Germinal center (tissue), 1 donor: ENCODE results near the gene BLCAP.
"Not testable (repeated sequence)": the region's sequence is repeated elsewhere in the genome, so short reads cannot be mapped to it uniquely, and the experiment has no call there.

Experiments
- DNase-seq: peaks from one replicate; pipeline ENCODE4 v3.0.0; 2012; ENCODE audit warnings: mixed read lengths, low spot score

BLCAP gene

GRCh38 chr20:37484331-37484730, 43.3 kb downstream of the BLCAP start:
- no peak for DNase-seq

DNA sequence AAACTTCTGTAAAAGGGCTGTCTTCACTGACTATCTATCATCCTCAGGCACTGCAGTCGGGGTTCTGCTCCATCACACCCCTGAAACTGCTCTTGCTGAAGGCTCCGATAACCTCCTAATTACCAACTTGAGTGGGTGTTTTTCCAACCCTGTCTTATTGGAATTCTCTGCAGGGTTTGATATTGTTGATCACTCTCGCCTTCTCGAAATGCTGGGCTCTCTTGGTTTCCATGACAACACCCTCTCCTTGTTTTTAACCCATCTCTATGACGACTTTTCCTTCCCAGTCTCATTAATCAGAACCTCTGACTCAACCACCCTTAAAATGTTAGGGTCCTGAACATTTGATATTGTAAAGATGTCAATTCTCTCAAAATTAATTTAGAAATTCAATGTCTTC, 46.1 kb downstream of the BLCAP start:
- DNase-seq = no peak

GRCh38 chr20:37480919-37481318, 46.8 kb downstream of the BLCAP start:
- no peak for DNase-seq

DNA sequence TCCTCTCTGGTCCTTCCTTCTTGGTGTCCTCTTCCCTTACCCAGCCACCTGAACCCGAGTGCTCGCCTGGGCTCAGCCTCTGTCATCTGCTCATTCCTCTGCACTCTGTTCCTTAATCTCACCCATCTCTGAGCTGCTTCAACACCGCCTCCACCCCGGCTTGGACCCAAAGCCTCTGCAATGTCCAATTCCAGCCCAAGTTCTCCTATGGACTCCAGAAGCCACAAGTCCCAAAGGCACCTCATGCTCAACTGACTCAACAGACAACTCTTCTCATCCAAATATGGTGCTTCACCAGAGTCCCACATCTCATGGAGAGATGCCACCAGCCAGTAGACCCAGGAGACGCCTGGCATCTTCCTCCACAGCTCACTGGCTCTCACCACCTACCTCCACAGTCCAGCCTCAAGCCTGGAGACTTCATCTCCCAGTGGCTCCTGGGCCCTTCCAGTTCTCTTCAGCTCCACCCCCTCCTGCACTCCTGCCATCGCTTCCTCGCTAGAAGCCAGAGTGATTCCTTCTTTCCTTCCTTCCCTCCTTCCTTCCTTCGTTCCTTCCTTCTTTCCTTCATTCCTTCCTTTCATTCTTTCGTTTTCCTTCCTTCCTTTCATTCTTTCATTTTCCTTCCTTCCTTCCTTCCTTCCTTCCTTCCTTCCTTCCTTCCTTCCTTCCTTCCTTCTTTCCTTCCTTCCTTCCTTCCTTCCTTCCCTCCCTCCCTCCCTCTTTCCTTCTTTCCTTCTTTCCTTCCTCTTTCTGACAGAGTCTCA, 47.6 kb downstream of the BLCAP start:
- no peak for DNase-seq

- no peak for DNase-seq
Measured at GRCh38 chr20:37479266-37479665, 48.4 kb downstream of the BLCAP start.

- DNase-seq = no peak
Measured at GRCh38 chr20:37477041-37477440, 50.6 kb downstream of the BLCAP start.

- no peak for DNase-seq
Measured at GRCh38 chr20:37475252-37475651, 52.4 kb downstream of the BLCAP start.

DNA sequence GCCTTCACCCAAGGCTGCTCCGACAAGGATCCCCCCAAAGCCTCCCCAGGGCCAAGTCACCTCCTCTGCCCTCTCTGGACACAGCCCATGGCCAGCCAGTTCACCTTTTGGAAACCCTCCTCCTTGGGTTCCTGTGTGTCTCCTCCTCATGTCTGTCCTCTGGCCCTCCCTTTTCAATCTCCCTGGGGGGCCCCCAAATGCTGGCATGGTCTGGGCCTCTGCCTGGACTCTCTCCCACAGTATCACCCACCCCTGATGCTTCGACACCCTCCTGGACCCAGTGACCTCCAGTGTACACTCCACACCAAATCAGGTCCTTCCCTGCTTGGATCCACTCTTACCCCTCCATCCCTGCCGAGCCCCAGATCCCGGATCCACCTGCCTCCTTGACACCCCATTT, 53.3 kb downstream of the BLCAP start:
- DNase-seq = no peak

- DNase-seq = no peak
Measured at GRCh38 chr20:37473249-37474000, 54.3 kb downstream of the BLCAP start.

- DNase-seq = not testable (repeated sequence)
Measured at GRCh38 chr20:37472435-37472834, 55.2 kb downstream of the BLCAP start.

DNA sequence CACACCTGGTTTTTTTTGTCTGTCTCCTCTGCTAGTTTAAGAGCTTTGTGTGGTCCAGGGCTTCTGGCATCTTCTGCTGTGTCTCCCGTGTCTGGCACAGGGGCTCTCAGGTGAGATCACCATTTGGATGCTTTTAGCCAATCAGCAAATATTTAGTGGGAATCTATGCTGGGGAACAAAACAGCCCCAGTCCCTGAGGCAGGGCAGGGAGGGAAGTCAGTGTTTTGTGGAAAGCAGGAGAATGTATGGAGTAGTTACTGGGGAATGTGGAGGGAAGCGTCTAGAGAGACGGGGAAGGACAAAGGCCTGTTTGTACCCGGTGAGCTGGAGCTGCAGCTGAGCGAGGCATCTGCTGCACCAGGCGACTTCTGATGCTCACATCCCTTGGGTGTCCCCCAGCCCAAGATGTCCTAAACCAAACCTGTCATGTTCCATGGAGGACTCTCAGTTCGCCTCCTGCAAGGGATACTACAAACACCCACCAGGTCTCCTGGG, 55.9 kb downstream of the BLCAP start:
- no peak for DNase-seq

DNA sequence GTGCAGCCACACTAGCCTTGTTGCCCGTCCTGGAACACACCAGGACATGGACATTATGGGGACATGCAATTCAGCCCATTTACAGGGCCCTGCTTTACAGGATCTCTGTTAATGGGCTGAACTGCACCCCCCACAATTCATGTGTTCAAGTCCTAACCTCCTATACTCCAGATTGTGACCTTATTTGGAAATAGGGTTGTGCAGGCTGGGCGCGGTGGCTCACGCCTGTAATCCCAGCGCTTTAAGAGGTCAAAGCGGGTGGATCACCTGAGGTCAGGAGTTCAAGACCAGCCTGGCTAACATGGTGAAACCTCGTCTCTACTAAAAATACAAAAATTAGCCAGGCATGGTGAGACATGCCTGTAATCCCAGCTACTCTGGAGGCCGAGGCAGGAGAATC, 57.5 kb downstream of the BLCAP start:
- DNase-seq = not testable (repeated sequence)

DNA sequence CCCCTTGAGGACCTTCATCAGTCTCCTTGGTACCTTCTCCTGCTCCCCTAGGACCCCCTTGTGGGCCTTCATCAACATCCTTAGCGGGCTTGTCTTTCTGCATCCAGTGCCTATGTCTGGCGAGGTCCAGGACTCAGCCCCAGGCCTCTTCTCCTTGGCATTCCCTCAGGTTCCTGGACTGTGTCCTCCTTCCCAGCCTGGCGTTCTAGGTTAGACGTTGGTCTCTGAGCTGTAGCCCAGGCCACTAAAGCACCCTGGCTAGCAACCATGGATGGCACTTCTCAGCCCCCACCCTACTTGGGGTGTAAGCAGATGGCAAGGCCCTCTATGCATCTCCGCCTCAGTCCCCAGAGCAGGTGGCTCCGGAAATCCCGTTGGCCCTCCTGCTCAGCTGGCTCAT, 58.1 kb downstream of the BLCAP start:
- no peak for DNase-seq

DNA sequence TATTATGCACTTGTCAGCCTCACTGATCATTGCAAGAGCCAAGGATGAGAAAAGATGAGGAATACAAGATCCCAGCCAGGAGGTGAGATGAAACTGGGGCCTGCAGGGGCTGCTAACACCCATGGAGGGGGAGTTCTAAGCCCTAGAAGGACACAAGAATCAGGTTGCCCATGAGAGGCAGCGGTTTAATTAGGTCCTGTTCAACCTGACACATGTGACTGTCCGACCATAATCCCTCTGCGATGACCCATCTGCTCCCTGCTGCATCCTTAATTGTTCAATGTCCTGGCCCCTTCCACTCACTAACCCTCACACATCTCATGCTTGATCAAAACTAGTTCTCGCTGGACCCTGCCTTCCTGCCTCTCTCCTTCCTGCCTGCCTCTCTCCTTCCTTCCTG, 58.8 kb downstream of the BLCAP start:
- DNase-seq = no peak
